ENCODE data around the gene PDE5A. TPM values are rescaled to one million over a fixed set of nuclear protein-coding genes. Genes with fewer than 3 reads are reported as not detected.
"Not testable (repeated sequence)": the region's sequence is repeated elsewhere in the genome, so short reads cannot be mapped to it uniquely, and the experiment has no call there.

Gene PDE5A
- polyA plus RNA-seq, 6 donors from 2014 or later: 0.46 to 2.5 (median 1.9) TPM

GRCh38 chr4:119659576-119659975 is 31.0 kb upstream of the PDE5A start:
- Mint-ChIP-seq H3K27me3 (peaks cover 6 to 8% (median 7%) of the 10 kb centered on the region in 3 donors), H3K4me3 (no peak overlapping the region), H3K9me3 (no peaks in the 10 kb centered on the region), H3K4me1 (no peaks in the 10 kb centered on the region), H3K27ac (no peak overlapping the region), H3K36me3 (no peaks in the 10 kb centered on the region)
- DNase-seq (no peak), ATAC-seq (ENCODE audit: low read depth in 2 of 2) (no peak)

GRCh38 chr4:119657111-119657611 is 28.6 kb upstream of the PDE5A start:
- no peaks in the 10 kb centered on the region for H3K4me1 Mint-ChIP-seq
- H3K9me3 Mint-ChIP-seq: no peaks in the 10 kb centered on the region
- H3K27ac Mint-ChIP-seq: no peak overlapping the region
- H3K27me3 Mint-ChIP-seq: peaks cover 0 to 8% (median under 1%) of the 10 kb centered on the region in 3 donors
- H3K4me3 Mint-ChIP-seq: no peak overlapping the region
- no peaks in the 10 kb centered on the region for H3K36me3 Mint-ChIP-seq
- ATAC-seq (ENCODE audit: low read depth in 2 of 2) (no peak), DNase-seq (no peak)

GRCh38 chr4:119656342-119656741 is 27.7 kb upstream of the PDE5A start:
- Mint-ChIP-seq H3K27ac (no peak overlapping the region), H3K9me3 (no peaks in the 10 kb centered on the region), H3K4me3 (no peak overlapping the region), H3K4me1 (no peaks in the 10 kb centered on the region), H3K36me3 (no peaks in the 10 kb centered on the region), H3K27me3 (peaks cover 0 to 8% (median 0%) of the 10 kb centered on the region in 3 donors)
- DNase-seq (no peak), ATAC-seq (ENCODE audit: low read depth in 2 of 2) (no peak)

- no peaks in the 10 kb centered on the region for H3K36me3 Mint-ChIP-seq
- H3K27ac Mint-ChIP-seq: no peak overlapping the region
- no peak overlapping the region for H3K4me3 Mint-ChIP-seq
- no peaks in the 10 kb centered on the region for H3K4me1 Mint-ChIP-seq
- ATAC-seq (ENCODE audit: low read depth in 2 of 2) (no peak), DNase-seq (no peak)
- H3K27me3 Mint-ChIP-seq: peaks cover 0 to 6% (median under 1%) of the 10 kb centered on the region in 3 donors
- no peaks in the 10 kb centered on the region for H3K9me3 Mint-ChIP-seq
These were observed 26.7 kb upstream of the PDE5A start for GRCh38 chr4:119655111-119655837.

- no peaks in the 10 kb centered on the region for H3K4me1 Mint-ChIP-seq
- no peaks in the 10 kb centered on the region for H3K9me3 Mint-ChIP-seq
- peaks cover 0 to 15% (median 9%) of the 10 kb centered on the region in 3 donors for H3K27me3 Mint-ChIP-seq
- no peak overlapping the region for H3K4me3 Mint-ChIP-seq
- ATAC-seq (ENCODE audit: low read depth in 2 of 2) (no peak), DNase-seq (no peak)
- no peak overlapping the region for H3K27ac Mint-ChIP-seq
- no peaks in the 10 kb centered on the region for H3K36me3 Mint-ChIP-seq
These were observed 25.4 kb upstream of the PDE5A start for GRCh38 chr4:119653990-119654389.

- no peak for ATAC-seq (ENCODE audit: low read depth in 2 of 2)
- Mint-ChIP-seq H3K4me1 (no peaks in the 10 kb centered on the region), H3K9me3 (no peaks in the 10 kb centered on the region), H3K36me3 (no peaks in the 10 kb centered on the region), H3K27me3 (peaks cover 7 to 22% (median 16%) of the 10 kb centered on the region in 3 donors), H3K4me3 (no peak overlapping the region), H3K27ac (no peak overlapping the region)
- DNase-seq: no peak
These were observed 24.4 kb upstream of the PDE5A start for GRCh38 chr4:119652998-119653397.

GRCh38 chr4:119648398-119648797 is 19.8 kb upstream of the PDE5A start:
- Mint-ChIP-seq H3K4me1 (peaks cover 0 to 4% (median 0%) of the 10 kb centered on the region in 3 donors), H3K9me3 (no peaks in the 10 kb centered on the region), H3K27me3 (peaks cover 24 to 34% (median 32%) of the 10 kb centered on the region in 3 donors), H3K36me3 (no peaks in the 10 kb centered on the region), H3K4me3 (no peak overlapping the region), H3K27ac (no peak overlapping the region)
- DNase-seq (no peak), ATAC-seq (ENCODE audit: low read depth in 2 of 2) (no peak)

GRCh38 chr4:119647558-119647957 is 19.0 kb upstream of the PDE5A start:
- Mint-ChIP-seq H3K9me3 (no peaks in the 10 kb centered on the region), H3K27ac (no peak overlapping the region), H3K4me3 (no peak overlapping the region), H3K36me3 (no peaks in the 10 kb centered on the region), H3K27me3 (peaks cover 24 to 35% (median 32%) of the 10 kb centered on the region in 3 donors), H3K4me1 (peaks cover 0 to 4% (median 0%) of the 10 kb centered on the region in 3 donors)
- no peak for DNase-seq
- ATAC-seq (ENCODE audit: low read depth in 2 of 2): no peak

- Mint-ChIP-seq H3K4me3 (no peak overlapping the region), H3K27ac (no peak overlapping the region), H3K9me3 (no peaks in the 10 kb centered on the region), H3K27me3 (peaks cover 24 to 35% (median 32%) of the 10 kb centered on the region in 3 donors), H3K36me3 (no peaks in the 10 kb centered on the region), H3K4me1 (peaks cover 0 to 4% (median 0%) of the 10 kb centered on the region in 3 donors)
- no peak for DNase-seq
- no peak for ATAC-seq (ENCODE audit: low read depth in 2 of 2)
These were observed 17.9 kb upstream of the PDE5A start for GRCh38 chr4:119646347-119647071.

- Mint-ChIP-seq H3K27me3 (peaks cover 18 to 25% (median 21%) of the 10 kb centered on the region in 3 donors), H3K9me3 (no peaks in the 10 kb centered on the region), H3K27ac (no peak overlapping the region), H3K4me1 (peaks cover 0 to 4% (median 0%) of the 10 kb centered on the region in 3 donors), H3K4me3 (no peak overlapping the region), H3K36me3 (no peaks in the 10 kb centered on the region)
- DNase-seq (no peak), ATAC-seq (ENCODE audit: low read depth in 2 of 2) (no peak)
These were observed 14.9 kb upstream of the PDE5A start for GRCh38 chr4:119643306-119644042.

GRCh38 chr4:119641765-119642164 is 13.2 kb upstream of the PDE5A start:
- Mint-ChIP-seq H3K4me3 (no peak overlapping the region), H3K4me1 (peaks cover 0 to 4% (median 0%) of the 10 kb centered on the region in 3 donors), H3K9me3 (no peaks in the 10 kb centered on the region), H3K36me3 (no peaks in the 10 kb centered on the region), H3K27me3 (peaks cover 15 to 27% (median 19%) of the 10 kb centered on the region in 3 donors), H3K27ac (no peak overlapping the region)
- no peak for DNase-seq
- ATAC-seq (ENCODE audit: low read depth in 2 of 2): no peak

GRCh38 chr4:119638359-119638758 is 9.8 kb upstream of the PDE5A start:
- Mint-ChIP-seq H3K36me3 (no peaks in the 10 kb centered on the region), H3K9me3 (peaks cover 0 to 2% (median 0%) of the 10 kb centered on the region in 7 donors), H3K27ac (no peak overlapping the region), H3K4me3 (no peak overlapping the region), H3K27me3 (peaks cover 17 to 23% (median 19%) of the 10 kb centered on the region in 3 donors), H3K4me1 (no peaks in the 10 kb centered on the region)
- DNase-seq: no peak
- ATAC-seq (ENCODE audit: low read depth in 2 of 2): no peak

GRCh38 chr4:119636851-119637250 is 8.2 kb upstream of the PDE5A start:
- not testable (repeated sequence) for H3K27ac Mint-ChIP-seq; ATAC-seq (ENCODE audit: low read depth in 2 of 2); DNase-seq; H3K4me1 Mint-ChIP-seq; H3K4me3 Mint-ChIP-seq; H3K36me3 Mint-ChIP-seq; H3K9me3 Mint-ChIP-seq
- peaks cover 26 to 32% (median 31%) of the 10 kb centered on the region in 3 donors for H3K27me3 Mint-ChIP-seq

Data from naive B cell (primary cell).